Stomach (tissue), 9 donors: ENCODE measurements around the gene GPR158. TPM values are rescaled to one million over a fixed set of nuclear protein-coding genes. Genes with fewer than 3 reads are reported as not detected.

Source experiments
- DNase-seq, 2 donors: peaks; one replicate each; pipeline versions ENCODE4 v3.0.0 to v3.0.0-alpha.2; 2013 to 2019
- H3K27ac ChIP-seq, 5 donors: fragments of 200-600 bp in 4 of 5; sonication (generic) in 4 of 5; one replicate each; pipeline ENCODE4 v1.5.1; 2013 to 2019; ENCODE audit warnings: mild to moderate bottlenecking in 1 of 5, moderate library complexity in 1 of 5
- H3K27me3 ChIP-seq, 3 donors: fragments of 200-600 bp; sonication (generic); one replicate each; pipeline ENCODE4 v1.5.1; 2017 to 2019; ENCODE audit warnings: mixed run types in 1 of 3
- H3K36me3 ChIP-seq, 4 donors: fragments of 200-600 bp; sonication (generic); 1 replicate in 3 of 4; 2 replicates in 1 of 4; pipeline ENCODE4 v1.5.1; 2016 to 2019
- H3K4me1 ChIP-seq, 4 donors: fragments of 200-600 bp; sonication (generic); one replicate each; pipeline ENCODE4 v1.5.1; 2016 to 2019
- H3K4me3 ChIP-seq, 4 donors: fragments of 200-600 bp; sonication (generic) in 3 of 4; one replicate each; pipeline ENCODE4 v1.5.1; 2016 to 2019; ENCODE audit warnings: mild to moderate bottlenecking in 1 of 4
- H3K9me3 ChIP-seq, 4 donors: fragments of 200-600 bp; sonication (generic); one replicate each; pipeline ENCODE4 v1.5.1; 2016 to 2019
- EP300 ChIP-seq: sonication (generic); formaldehyde crosslinking; IDR thresholded peaks from one replicate; pipeline ENCODE4 v1.6.1; 2017; ENCODE audit warnings: antibody characterized with exemption
- POLR2A ChIP-seq, 4 donors: fragments of 450-650 bp; IDR thresholded peaks; one replicate each; pipeline ENCODE4 v1.6.1; 2016; ENCODE audit warnings: antibody characterized with exemption in 4 of 4, control low read depth in 2 of 4, mild to moderate bottlenecking in 1 of 4, moderate library complexity in 1 of 4
- POLR2AphosphoS5 ChIP-seq, 3 donors: sonication (generic); formaldehyde crosslinking; IDR thresholded peaks; one replicate each; pipeline ENCODE4 v1.6.1; 2016; ENCODE audit warnings: antibody characterized with exemption in 3 of 3
- WGBS, 5 donors: extraction: QIAGEN DNeasy Blood & Tissue Kit in 3 of 5; methylation state at CpG; one replicate each; pipeline versions ENCODE4 v1.1.5 to v1.1.7; 2013 to 2018; 5-methylcytosine and 5-hydroxymethylcytosine counted together
- intact Hi-C: fragments of 100-400 bp; cut with DNase I; formaldehyde crosslinking; loops from one replicate; pipeline ENCODE4 v1.15.1; 2023; ENCODE audit warnings: low total_unique reads
- polyA plus RNA-seq, 3 donors: library from polyadenylated mRNA; stranded (reverse); fragments of 200-250 nt; gene quantifications; one replicate each; pipeline ENCODE4 v1.2.3, GENCODE V29; 2013
- total RNA-seq, 5 donors: library from RNA; depleted of rRNA; stranded (reverse); fragments of >200 nt; gene quantifications; one replicate each; pipeline versions ENCODE4 v1.1.0 to v1.2.3, GENCODE V29; 2014 to 2016
- TF ChIP-seq, protein P1 (sequence below), 7 experiments: fragments of 450-650 bp in 4 of 7; fragments of 200-600 bp in 3 of 7; sonication (generic) in 3 of 7; IDR thresholded peaks; one replicate each; pipeline ENCODE4 v1.5.1; 2016 to 2019; ENCODE audit warnings: antibody characterized with exemption in 7 of 7, control low read depth in 2 of 7, mild to moderate bottlenecking in 1 of 7
- donor health status: healthy with polysubstance abuse.
- donor health status: Bipolar disorder and iron deficiency.
- donor health status: healthy.

GPR158 gene
- total and polyA plus RNA-seq, 8 donors: 0.05 to 1.1 (median 0.20) TPM; not detected in 4

DNA sequence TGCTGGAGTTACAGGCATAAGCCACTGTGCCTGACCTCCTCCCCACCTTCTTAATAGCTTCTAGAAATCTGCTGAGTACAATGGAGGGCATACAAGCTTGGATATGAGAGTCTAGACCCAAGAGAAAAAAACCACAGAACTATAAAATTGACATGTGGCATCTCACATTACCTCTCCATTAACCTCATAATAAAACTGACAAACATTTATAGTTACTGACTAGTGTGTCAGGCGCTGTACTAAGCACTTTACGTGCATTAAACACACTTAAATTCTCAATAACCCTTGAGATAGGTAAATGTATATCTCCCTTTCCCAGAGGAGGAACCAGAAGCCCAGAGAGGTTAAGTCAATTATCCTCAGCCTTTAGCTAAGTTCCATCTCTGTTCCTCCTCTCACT lies 458.7 kb downstream of the GPR158 start:
- H3K9me3 ChIP-seq: peaks cover 0 to 7% (median 0%) of the 10 kb centered on the region in 4 donors
- DNase-seq: no peak
- H3K36me3 ChIP-seq: no peaks in the 10 kb centered on the region
- intact Hi-C loops: no loop called here
- no peaks in the 10 kb centered on the region for H3K4me1 ChIP-seq
- no peak overlapping the region for H3K4me3 ChIP-seq
- TF ChIP-seq POLR2A (IDR thresholded peaks at IDR 0.05) (no peak), EP300 (no peak), POLR2AphosphoS5 (IDR thresholded peaks at IDR 0.05) (no peak)
- TF ChIP-seq, protein P1, sequence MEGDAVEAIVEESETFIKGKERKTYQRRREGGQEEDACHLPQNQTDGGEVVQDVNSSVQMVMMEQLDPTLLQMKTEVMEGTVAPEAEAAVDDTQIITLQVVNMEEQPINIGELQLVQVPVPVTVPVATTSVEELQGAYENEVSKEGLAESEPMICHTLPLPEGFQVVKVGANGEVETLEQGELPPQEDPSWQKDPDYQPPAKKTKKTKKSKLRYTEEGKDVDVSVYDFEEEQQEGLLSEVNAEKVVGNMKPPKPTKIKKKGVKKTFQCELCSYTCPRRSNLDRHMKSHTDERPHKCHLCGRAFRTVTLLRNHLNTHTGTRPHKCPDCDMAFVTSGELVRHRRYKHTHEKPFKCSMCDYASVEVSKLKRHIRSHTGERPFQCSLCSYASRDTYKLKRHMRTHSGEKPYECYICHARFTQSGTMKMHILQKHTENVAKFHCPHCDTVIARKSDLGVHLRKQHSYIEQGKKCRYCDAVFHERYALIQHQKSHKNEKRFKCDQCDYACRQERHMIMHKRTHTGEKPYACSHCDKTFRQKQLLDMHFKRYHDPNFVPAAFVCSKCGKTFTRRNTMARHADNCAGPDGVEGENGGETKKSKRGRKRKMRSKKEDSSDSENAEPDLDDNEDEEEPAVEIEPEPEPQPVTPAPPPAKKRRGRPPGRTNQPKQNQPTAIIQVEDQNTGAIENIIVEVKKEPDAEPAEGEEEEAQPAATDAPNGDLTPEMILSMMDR (IDR thresholded peaks at IDR 0.05): no peak
- 81 to 90% (median 85%) methylated on average over 2 of the region's 2 CpGs for WGBS, 5 donors
- H3K27ac ChIP-seq: no peak overlapping the region
- H3K27me3 ChIP-seq: no peaks in the 10 kb centered on the region

DNA sequence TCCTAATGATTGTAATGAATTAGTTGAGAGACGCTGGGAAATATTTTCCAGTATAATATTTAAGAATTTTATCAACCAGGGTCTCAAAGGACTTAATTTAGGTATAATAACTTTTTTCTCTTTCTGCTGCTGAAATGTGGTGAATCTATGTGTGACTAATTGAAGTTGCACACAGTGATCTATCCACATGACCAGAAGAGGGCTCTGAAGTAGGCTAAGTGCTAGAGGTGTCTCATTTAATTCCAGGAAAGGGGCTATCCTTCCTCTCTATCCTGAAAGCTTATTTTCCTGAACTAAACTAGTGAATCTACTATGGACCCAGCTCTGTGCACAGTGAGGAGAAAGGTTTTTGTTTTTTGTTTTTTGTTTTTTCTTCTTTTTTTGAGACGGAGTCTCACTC lies 464.8 kb downstream of the GPR158 start:
- Histone ChIP-seq H3K4me1 (no peaks in the 10 kb centered on the region), H3K9me3 (no peaks in the 10 kb centered on the region), H3K36me3 (no peaks in the 10 kb centered on the region), H3K27me3 (no peaks in the 10 kb centered on the region), H3K27ac (no peak overlapping the region), H3K4me3 (no peak overlapping the region)
- no peak for DNase-seq
- intact Hi-C loops: no loop called here
- TF ChIP-seq, protein P1 (IDR thresholded peaks at IDR 0.05): no peak
- TF ChIP-seq EP300: no peak
- no peak for TF ChIP-seq POLR2A (IDR thresholded peaks at IDR 0.05)
- TF ChIP-seq POLR2AphosphoS5 (IDR thresholded peaks at IDR 0.05): no peak
- 93 to 100% (median 95%) methylated on average over 2 of the region's 2 CpGs for WGBS, 5 donors

DNA sequence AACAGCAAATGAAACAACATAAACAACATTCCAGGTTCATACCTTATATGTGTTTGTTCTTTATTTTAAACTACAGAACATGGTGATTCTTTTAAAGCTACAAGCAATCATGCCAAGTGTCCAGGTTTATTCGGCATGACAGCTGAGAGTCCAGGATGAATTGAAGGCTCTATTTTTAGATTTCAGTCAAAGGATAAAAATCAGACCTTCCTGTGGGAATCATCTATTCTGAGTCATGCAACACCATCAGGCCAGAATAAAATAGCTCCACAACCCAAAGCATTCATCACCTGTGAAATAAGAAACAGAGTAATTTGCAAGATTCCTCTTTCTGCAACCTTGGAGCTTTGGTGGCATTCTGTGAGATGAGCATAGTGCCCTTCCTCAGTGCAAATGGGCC lies 466.8 kb downstream of the GPR158 start:
- no peaks in the 10 kb centered on the region for H3K9me3 ChIP-seq
- 68 to 88% (median 83%) methylated on average over 1 of the region's 1 CpG for WGBS, 5 donors
- intact Hi-C loops: no loop called here
- no peaks in the 10 kb centered on the region for H3K36me3 ChIP-seq
- H3K27me3 ChIP-seq: no peaks in the 10 kb centered on the region
- H3K27ac ChIP-seq: no peak overlapping the region
- no peak overlapping the region for H3K4me3 ChIP-seq
- no peak for DNase-seq
- no peaks in the 10 kb centered on the region for H3K4me1 ChIP-seq
- TF ChIP-seq, protein P1 (IDR thresholded peaks at IDR 0.05): no peak
- TF ChIP-seq POLR2A (IDR thresholded peaks at IDR 0.05) (no peak), POLR2AphosphoS5 (IDR thresholded peaks at IDR 0.05) (no peak), EP300 (no peak)

DNA sequence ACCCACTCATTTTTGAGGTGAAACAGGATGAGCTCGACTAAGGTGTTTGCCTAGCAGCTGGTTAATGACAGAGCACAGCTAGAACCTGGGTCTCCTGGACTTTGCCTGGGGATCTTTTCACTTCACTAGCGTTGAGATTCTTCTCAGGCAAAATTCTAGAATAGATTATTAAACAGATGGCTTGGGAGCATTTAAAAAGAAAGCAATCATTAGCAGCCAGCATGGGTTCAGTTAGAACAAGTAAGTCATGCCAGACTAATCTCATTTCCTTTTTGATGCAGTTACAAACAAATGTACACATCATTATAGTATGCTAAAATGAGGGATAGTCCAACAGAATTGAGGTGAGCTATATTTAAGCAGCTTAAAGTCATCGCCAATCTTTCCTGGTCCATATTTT lies 467.9 kb downstream of the GPR158 start:
- Histone ChIP-seq H3K9me3 (no peaks in the 10 kb centered on the region), H3K27me3 (no peaks in the 10 kb centered on the region), H3K27ac (no peak overlapping the region), H3K4me1 (no peaks in the 10 kb centered on the region), H3K36me3 (no peaks in the 10 kb centered on the region), H3K4me3 (no peak overlapping the region)
- WGBS, 5 donors: 62 to 75% (median 69%) methylated on average over 3 of the region's 3 CpGs
- intact Hi-C loops: no loop called here
- no peak for DNase-seq
- TF ChIP-seq, protein P1 (IDR thresholded peaks at IDR 0.05): no peak
- no peak for TF ChIP-seq EP300
- TF ChIP-seq POLR2AphosphoS5 (IDR thresholded peaks at IDR 0.05): no peak
- TF ChIP-seq POLR2A (IDR thresholded peaks at IDR 0.05): no peak
